Measurements from ENCODE around the gene OSBPL8. TPM values are rescaled to one million over a fixed set of nuclear protein-coding genes. Genes with fewer than 3 reads are reported as not detected.

Gene OSBPL8
- total and polyA plus RNA-seq, 2 of the 8 experiments (the other 6 are each of a cell fraction or from before 2014, with no cell fraction given) = 10.9 to 81.1 TPM

GRCh38 chr12:76449993-76450392 is 109.6 kb downstream of the OSBPL8 start:
- H3K23me2 ChIP-seq (ENCODE audit: low read depth, low read length) = no peaks in the 10 kb centered on the region
- FAIRE-seq (no peak), DNase-seq (ENCODE audit: low read depth in 1 of 2, low spot score in 2 of 2) (no peak)
- no peak overlapping the region for H3K4ac ChIP-seq (replicated peaks; ENCODE audit: insufficient read length, low read depth, low read length)
- no peak overlapping the region for H3K9ac ChIP-seq (replicated peaks in 1 of 4; ENCODE audit: extremely low read depth in 1 of 4, low read depth in 3 of 4, low read length in 3 of 4)
- no peak overlapping the region for H4K5ac ChIP-seq (ENCODE audit: insufficient read length, low read depth, low read length)
- peaks cover 0 to 7% of the 10 kb centered on the region in 2 experiments; a peak in 2 of 4 replicates for H3K79me2 ChIP-seq (ENCODE audit: control insufficient read depth in 1 of 2, insufficient read depth in 2 of 2, low read length in 2 of 2)
- H2BK20ac ChIP-seq (ENCODE audit: low read length) = no peak overlapping the region
- no peak for TF ChIP-seq CBX8 (IDR thresholded peaks at IDR 0.05; ENCODE audit: borderline replicate concordance, low read depth, low read length)
- no peak for TF ChIP-seq NANOG (IDR thresholded peaks at IDR 0.05; ENCODE audit: insufficient read depth, low read depth, low read length, poor library complexity, severe bottlenecking)
- no peak for TF ChIP-seq POLR2AphosphoS5 (IDR thresholded peaks at IDR 0.05; ENCODE audit: low read depth, low read length)
- no peak for TF ChIP-seq BACH1 (IDR thresholded peaks at IDR 0.05; ENCODE audit: low read length)
- TF ChIP-seq CEBPB (IDR thresholded peaks at IDR 0.05; ENCODE audit: low read depth, low read length) = no peak
- no peak for TF ChIP-seq EGR1 (IDR thresholded peaks at IDR 0.05; ENCODE audit: borderline replicate concordance, low read depth, low read length)
- TF ChIP-seq, protein P1, sequence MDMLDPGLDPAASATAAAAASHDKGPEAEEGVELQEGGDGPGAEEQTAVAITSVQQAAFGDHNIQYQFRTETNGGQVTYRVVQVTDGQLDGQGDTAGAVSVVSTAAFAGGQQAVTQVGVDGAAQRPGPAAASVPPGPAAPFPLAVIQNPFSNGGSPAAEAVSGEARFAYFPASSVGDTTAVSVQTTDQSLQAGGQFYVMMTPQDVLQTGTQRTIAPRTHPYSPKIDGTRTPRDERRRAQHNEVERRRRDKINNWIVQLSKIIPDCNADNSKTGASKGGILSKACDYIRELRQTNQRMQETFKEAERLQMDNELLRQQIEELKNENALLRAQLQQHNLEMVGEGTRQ (IDR thresholded peaks at IDR 0.05; ENCODE audit: low read length) = no peak
- no peak for TF ChIP-seq BCL11A (IDR thresholded peaks at IDR 0.05; ENCODE audit: low read depth in 2 of 2, low read length in 2 of 2)
- no peak for TF ChIP-seq POU5F1 (IDR thresholded peaks at IDR 0.05; ENCODE audit: low read depth, low read length)
- TF ChIP-seq HDAC2 (IDR thresholded peaks at IDR 0.05; ENCODE audit: borderline replicate concordance in 1 of 2, low read depth in 2 of 2, low read length in 2 of 2) = no peak
- H3K4me2 ChIP-seq (ENCODE audit: insufficient read depth in 1 of 2, low read depth in 2 of 2, low read length in 2 of 2) = no peak overlapping the region
- H3K27me3 ChIP-seq (replicated peaks in 1 of 4; ENCODE audit: control insufficient read depth in 3 of 4, extremely low read depth in 1 of 4, insufficient read depth in 3 of 4, low read length in 3 of 4) = no peaks in the 10 kb centered on the region
- CTCF ChIA-PET (ENCODE audit: partially characterized antibody) = no interaction called here
- no peak overlapping the region for H3K18ac ChIP-seq (ENCODE audit: extremely low read depth, low read length)
- POLR2A ChIA-PET (ENCODE audit: partially characterized antibody) = no interaction called here
- no peak overlapping the region for H4K91ac ChIP-seq (replicated peaks; ENCODE audit: insufficient read length, low read length)
- H2BK120ac ChIP-seq (replicated peaks; ENCODE audit: low read depth, low read length) = no peak overlapping the region
- no peak overlapping the region for H2BK12ac ChIP-seq (ENCODE audit: low read depth, low read length)
- no peak overlapping the region for H3K56ac ChIP-seq (replicated peaks; ENCODE audit: insufficient read length, low read depth, low read length)
- H4K20me1 ChIP-seq (replicated peaks in 1 of 2; ENCODE audit: control insufficient read depth in 1 of 2, insufficient read depth in 2 of 2, low read length in 2 of 2) = no peaks in the 10 kb centered on the region
- H2AFZ ChIP-seq (ENCODE audit: low read length) = no peak overlapping the region
- no peak overlapping the region for H3K4me3 ChIP-seq (ENCODE audit: extremely low read depth in 1 of 4, insufficient read depth in 2 of 4, low read depth in 3 of 4, low read length in 4 of 4)
- H3K4me1 ChIP-seq (replicated peaks in 1 of 4; ENCODE audit: control insufficient read depth in 3 of 4, insufficient read depth in 4 of 4, low read length in 3 of 4) = no peaks in the 10 kb centered on the region
- H3K14ac ChIP-seq (ENCODE audit: insufficient read length) = no peak overlapping the region
- H3K23ac ChIP-seq (ENCODE audit: insufficient read length) = no peak overlapping the region
- H3K9me3 ChIP-seq (ENCODE audit: insufficient read depth in 2 of 2, low read depth in 1 of 2, low read length in 1 of 2) = no peaks in the 10 kb centered on the region
- H2BK15ac ChIP-seq (ENCODE audit: low read length) = no peak overlapping the region
- no peak overlapping the region for H3K27ac ChIP-seq (ENCODE audit: low read depth, low read length)
- WGBS, 2 experiments (ENCODE audit: extremely low coverage in 1 of 2, insufficient coverage in 1 of 2, insufficient read length in 1 of 2, insufficient replicate concordance in 2 of 2, low coverage in 1 of 2, low lambda C conversion rate in 2 of 2, missing lambda C conversion rate in 1 of 2) = 90% methylated on average over 3 of the region's 3 CpGs; no CpG with 5 or more reads in 1 of the 2 experiments
- H3K36me3 ChIP-seq (ENCODE audit: control insufficient read depth in 2 of 4, insufficient read depth in 4 of 4, low read length in 3 of 4) = peaks cover 0 to 7% (median 0%) of the 10 kb centered on the region in 4 experiments; a peak in 1 of 8 replicates
- no peak overlapping the region for H4K8ac ChIP-seq (ENCODE audit: extremely low read depth, insufficient read depth, low read length)
- no peaks in the 10 kb centered on the region for H3K79me1 ChIP-seq (ENCODE audit: low read depth, low read length)
- H2AK5ac ChIP-seq (ENCODE audit: low read depth, low read length) = no peak overlapping the region
- H2BK5ac ChIP-seq (ENCODE audit: low read depth, low read length) = no peak overlapping the region

Data from H1 (cell line).